MG63 (cell line): Measurements from ENCODE around the gene TET1. TPM values are rescaled to one million over a fixed set of nuclear protein-coding genes. Genes with fewer than 3 reads are reported as not detected.
"Not testable (repeated sequence)": the region's sequence is repeated elsewhere in the genome, so short reads cannot be mapped to it uniquely, and the experiment has no call there.

ENCODE experiments used
- DNase-seq: peaks from one replicate; pipeline ENCODE4 v3.0.0-alpha.2; 2020
- H3K27me3 ChIP-seq: fragments of 250-450 bp; sonication (Bioruptor Pico); 2 replicates; pipeline ENCODE4 v1.5.1; 2020; ENCODE audit warnings: mild to moderate bottlenecking, moderate library complexity
- H3K36me3 ChIP-seq: fragments of 250-450 bp; sonication (Bioruptor Pico); 2 replicates; pipeline ENCODE4 v1.5.1; 2020; ENCODE audit warnings: mild to moderate bottlenecking, moderate library complexity
- H3K4me3 ChIP-seq: fragments of 250-450 bp; sonication (Bioruptor Pico); 2 replicates; pipeline ENCODE4 v1.5.1; 2020; ENCODE audit warnings: mild to moderate bottlenecking, moderate library complexity
- H3K9me3 ChIP-seq: fragments of 250-450 bp; sonication (Bioruptor Pico); 2 replicates; pipeline ENCODE4 v1.5.1; 2020; ENCODE audit warnings: mild to moderate bottlenecking, moderate library complexity
- total RNA-seq: library from RNA; depleted of rRNA; stranded (reverse); fragments of >200 nt; shearing (Covaris generic); gene quantifications from 2 replicates; pipeline ENCODE4 v1.2.3, GENCODE V29; 2014; ENCODE audit warnings: low replicate concordance; rRNA removed

TET1 gene
- total RNA-seq, 1 experiment from 2014 or later: 0.82 TPM

GRCh38 chr10:68720793-68721672 is 160.9 kb downstream of the TET1 start, which contains the start of gene CCAR1:
Gene CCAR1, plus strand, starts transcription at chr10:68721239. Its CDS starts 1,266 bp downstream, at chr10:68722505.
- Histone ChIP-seq H3K4me3 (peak within 1 kb of the TSS; percentile 95), H3K36me3 (peaks cover 33% of the 10 kb centered on the region), H3K27me3 (no peaks in the 10 kb centered on the region), H3K9me3 (no peaks in the 10 kb centered on the region)
- peak; percentile 97 for DNase-seq

DNA sequence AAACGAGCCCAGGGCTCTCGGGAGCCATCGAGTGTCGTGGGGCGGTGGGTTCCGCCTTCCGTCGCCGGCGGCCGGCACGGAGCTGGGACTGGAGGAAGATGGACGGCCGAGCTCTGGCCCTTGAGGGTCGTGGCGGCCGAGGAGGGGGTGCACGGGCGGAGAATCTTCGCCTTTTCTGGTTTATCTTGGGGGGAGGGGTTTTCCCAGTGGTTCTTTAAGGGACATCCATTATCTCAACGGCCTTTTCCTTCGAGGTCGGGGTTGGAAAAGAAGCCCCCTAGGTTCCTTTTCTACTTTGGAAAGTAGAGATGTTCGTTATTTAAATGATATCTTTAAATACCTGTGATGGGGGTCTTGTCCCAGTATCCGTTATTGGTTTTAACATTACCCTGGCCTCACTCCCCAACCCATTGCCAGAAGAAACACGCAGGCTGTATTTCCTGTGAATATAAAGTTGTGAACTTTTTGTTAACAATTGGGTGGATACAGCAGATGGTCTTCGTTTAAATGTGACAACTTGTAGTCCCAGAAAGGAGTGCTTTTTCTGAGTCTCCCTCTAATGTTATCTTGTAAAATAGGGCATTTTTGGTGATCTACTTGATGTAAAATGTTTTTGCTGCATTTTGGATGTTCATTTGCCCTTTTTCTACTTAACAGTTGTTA is 161.7 kb downstream of the TET1 start:
- Histone ChIP-seq H3K36me3 (peaks cover 41% of the 10 kb centered on the region), H3K27me3 (no peaks in the 10 kb centered on the region), H3K9me3 (no peaks in the 10 kb centered on the region), H3K4me3 (peak overlapping the region; percentile 95)
- DNase-seq: no peak

DNA sequence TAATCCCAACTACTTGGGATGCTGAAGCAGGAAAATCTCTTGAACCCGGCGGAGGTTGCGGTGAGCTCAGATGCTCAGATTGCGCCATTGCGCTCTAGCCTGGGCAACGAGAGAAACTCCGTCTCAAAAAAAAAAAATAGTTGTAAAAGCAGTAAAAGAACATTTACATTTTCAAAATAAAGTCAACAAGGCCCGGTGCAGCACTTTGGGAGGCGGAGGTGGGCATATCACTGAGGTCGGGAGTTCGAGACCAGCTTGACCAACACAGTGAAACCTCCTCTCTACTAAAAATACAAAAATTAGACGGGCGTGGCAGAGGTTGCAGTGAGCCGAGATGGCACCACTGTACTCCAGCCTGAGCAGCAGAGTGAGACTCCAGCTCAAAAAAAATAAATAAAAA is 164.9 kb downstream of the TET1 start:
- Histone ChIP-seq H3K9me3 (no peaks in the 10 kb centered on the region), H3K36me3 (peaks cover 67% of the 10 kb centered on the region), H3K4me3 (no peak overlapping the region), H3K27me3 (no peaks in the 10 kb centered on the region)
- no peak for DNase-seq

- H3K9me3 ChIP-seq: no peaks in the 10 kb centered on the region
- no peaks in the 10 kb centered on the region for H3K27me3 ChIP-seq
- no peak for DNase-seq
- H3K36me3 ChIP-seq: peaks cover 81% of the 10 kb centered on the region
- no peak overlapping the region for H3K4me3 ChIP-seq
Observed at GRCh38 chr10:68727146-68727545, 167.0 kb downstream of the TET1 start.

DNA sequence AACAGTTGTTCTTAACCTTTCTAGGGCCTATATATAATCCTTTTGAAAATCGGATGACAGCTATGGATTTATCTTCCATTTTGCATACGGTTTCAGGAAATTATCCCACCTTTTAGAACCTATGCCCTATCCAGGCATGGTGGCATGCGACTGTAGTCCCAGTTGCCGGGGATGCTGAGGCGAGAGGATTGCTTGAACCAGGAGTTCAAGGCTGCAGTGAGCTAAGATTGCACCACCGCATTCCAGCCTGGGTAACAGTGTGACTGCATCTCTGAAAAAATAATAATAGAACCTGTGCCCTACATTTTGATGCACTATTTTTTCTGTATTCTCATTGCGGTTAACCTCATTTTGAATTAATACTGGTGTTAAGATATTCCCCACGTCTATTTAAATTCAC is 172.5 kb downstream of the TET1 start:
- Histone ChIP-seq H3K36me3 (peaks cover 74% of the 10 kb centered on the region), H3K4me3 (no peak overlapping the region)

DNA sequence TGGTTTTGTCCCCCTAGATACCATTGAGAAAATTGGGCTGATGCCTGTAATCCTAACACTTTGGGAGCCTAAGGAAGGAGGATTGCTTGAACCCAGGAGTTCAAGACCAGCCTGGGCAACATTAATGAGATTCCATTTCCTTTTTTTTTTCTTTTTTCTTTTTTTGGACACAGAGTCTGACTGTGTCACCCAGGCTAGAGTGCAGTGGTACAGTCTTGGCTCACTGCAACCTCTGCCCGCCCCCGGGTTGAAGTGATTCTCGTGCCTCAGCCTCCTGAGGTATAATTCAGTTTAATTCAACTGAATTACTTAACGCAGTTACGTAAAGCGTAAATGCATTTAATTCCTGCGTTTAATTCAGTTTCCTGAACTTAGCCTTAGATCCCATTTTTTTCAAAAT is 174.2 kb downstream of the TET1 start:
- Histone ChIP-seq H3K9me3 (no peaks in the 10 kb centered on the region), H3K27me3 (no peaks in the 10 kb centered on the region), H3K36me3 (peaks cover 80% of the 10 kb centered on the region), H3K4me3 (no peak overlapping the region)
- no peak for DNase-seq

More for the DNA sequence above, 172.5 kb downstream of the TET1 start:
- H3K27me3 ChIP-seq: no peaks in the 10 kb centered on the region
- H3K9me3 ChIP-seq: no peaks in the 10 kb centered on the region
- DNase-seq: no peak

- Histone ChIP-seq H3K9me3 (no peaks in the 10 kb centered on the region), H3K36me3 (peaks cover 81% of the 10 kb centered on the region), H3K27me3 (no peaks in the 10 kb centered on the region), H3K4me3 (no peak overlapping the region)
- no peak for DNase-seq
Observed at GRCh38 chr10:68735119-68735518, 175.0 kb downstream of the TET1 start.

GRCh38 chr10:68735739-68736138 is 175.6 kb downstream of the TET1 start:
- not testable (repeated sequence) for H3K4me3 ChIP-seq, H3K9me3 ChIP-seq, DNase-seq, H3K27me3 ChIP-seq
- peaks cover 82% of the 10 kb centered on the region for H3K36me3 ChIP-seq

- DNase-seq, H3K27me3 ChIP-seq, H3K9me3 ChIP-seq, H3K4me3 ChIP-seq: not testable (repeated sequence)
- peaks cover 84% of the 10 kb centered on the region for H3K36me3 ChIP-seq
Observed at GRCh38 chr10:68740676-68741075, 180.5 kb downstream of the TET1 start.

DNA sequence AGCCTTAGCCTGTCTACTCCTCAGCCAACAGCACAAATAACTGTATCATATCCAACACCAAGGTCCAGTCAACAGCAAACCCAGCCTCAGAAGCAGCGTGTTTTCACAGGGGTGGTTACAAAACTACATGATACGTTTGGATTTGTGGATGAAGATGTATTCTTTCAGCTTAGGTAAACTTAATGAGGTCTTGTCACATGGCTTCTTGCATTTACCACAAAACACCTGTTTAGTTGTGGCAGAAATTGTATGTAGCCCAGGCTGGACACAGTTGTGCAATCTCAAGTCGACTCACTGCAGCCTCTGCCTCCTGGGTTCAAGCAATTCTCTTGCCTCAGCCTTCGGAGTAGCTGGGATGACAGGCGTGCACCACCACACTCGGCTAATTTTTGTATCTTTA is 182.3 kb downstream of the TET1 start:
- no peak for DNase-seq
- Histone ChIP-seq H3K36me3 (peaks cover 80% of the 10 kb centered on the region), H3K27me3 (no peaks in the 10 kb centered on the region), H3K9me3 (no peaks in the 10 kb centered on the region), H3K4me3 (no peak overlapping the region)

Other genes starting within 250 kb of the TET1 start
- 29.8 and 50.1 TPM in 2 replicates for gene HNRNPH3, start 228.3 kb upstream of the TET1 start, total RNA-seq
- gene PBLD, start 227.4 kb upstream of the TET1 start, total RNA-seq: 2.5 and 3.4 TPM in 2 replicates
- gene RUFY2, start 153.1 kb upstream of the TET1 start, total RNA-seq: 8.4 and 16.4 TPM in 2 replicates
- 6.8 and 10.7 TPM in 2 replicates for gene DNA2, start 88.4 kb upstream of the TET1 start, total RNA-seq
- gene SLC25A16, start 32.8 kb upstream of the TET1 start, total RNA-seq: 7.6 and 12.4 TPM in 2 replicates
- gene CCAR1, start 160.9 kb downstream of the TET1 start, total RNA-seq: 23.8 and 26.5 TPM in 2 replicates